Body of pancreas (tissue), 4 donors: ENCODE results near the gene NRG3.

ENCODE experiments used
- POLR2A ChIP-seq, 3 donors: fragments of 450-650 bp; IDR thresholded peaks; one replicate each; pipeline ENCODE4 v1.6.1; 2016; ENCODE audit warnings: antibody characterized with exemption in 3 of 3, mild to moderate bottlenecking in 2 of 3
- TF ChIP-seq, protein P1 (sequence below), 7 experiments: fragments of 450-650 bp in 4 of 7; fragments of 200-600 bp in 3 of 7; sonication (generic) in 3 of 7; IDR thresholded peaks; one replicate each; pipeline ENCODE4 v1.5.1; 2016 to 2019; ENCODE audit warnings: antibody characterized with exemption in 7 of 7

DNA sequence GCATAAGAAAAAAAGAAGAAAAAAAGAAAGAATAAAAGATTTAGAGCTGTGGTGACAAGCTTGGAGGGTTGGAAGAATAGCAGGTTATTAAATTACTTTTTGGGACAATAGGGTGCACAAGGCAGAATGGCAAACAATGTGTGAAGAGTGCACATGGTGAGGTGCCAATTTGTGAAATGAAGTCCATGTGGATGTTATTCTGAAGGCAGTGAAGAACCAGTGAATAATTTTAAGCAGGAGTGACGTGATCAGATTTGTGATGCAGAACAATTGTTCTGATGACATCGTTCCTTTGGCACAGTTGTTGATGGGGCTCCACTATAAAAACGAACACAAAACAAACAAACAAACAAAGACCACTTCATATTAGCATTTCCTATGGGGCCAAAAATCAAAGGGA, 700.3 kb downstream of the NRG3 start:
- TF ChIP-seq, protein P1, sequence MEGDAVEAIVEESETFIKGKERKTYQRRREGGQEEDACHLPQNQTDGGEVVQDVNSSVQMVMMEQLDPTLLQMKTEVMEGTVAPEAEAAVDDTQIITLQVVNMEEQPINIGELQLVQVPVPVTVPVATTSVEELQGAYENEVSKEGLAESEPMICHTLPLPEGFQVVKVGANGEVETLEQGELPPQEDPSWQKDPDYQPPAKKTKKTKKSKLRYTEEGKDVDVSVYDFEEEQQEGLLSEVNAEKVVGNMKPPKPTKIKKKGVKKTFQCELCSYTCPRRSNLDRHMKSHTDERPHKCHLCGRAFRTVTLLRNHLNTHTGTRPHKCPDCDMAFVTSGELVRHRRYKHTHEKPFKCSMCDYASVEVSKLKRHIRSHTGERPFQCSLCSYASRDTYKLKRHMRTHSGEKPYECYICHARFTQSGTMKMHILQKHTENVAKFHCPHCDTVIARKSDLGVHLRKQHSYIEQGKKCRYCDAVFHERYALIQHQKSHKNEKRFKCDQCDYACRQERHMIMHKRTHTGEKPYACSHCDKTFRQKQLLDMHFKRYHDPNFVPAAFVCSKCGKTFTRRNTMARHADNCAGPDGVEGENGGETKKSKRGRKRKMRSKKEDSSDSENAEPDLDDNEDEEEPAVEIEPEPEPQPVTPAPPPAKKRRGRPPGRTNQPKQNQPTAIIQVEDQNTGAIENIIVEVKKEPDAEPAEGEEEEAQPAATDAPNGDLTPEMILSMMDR (IDR thresholded peaks at IDR 0.05), result no peak
- no peak for TF ChIP-seq POLR2A (IDR thresholded peaks at IDR 0.05)
